GM12891 (cell line): ENCODE results near the gene HOOK2.
A peak's percentile ranks its signal among the peaks of the same experiment; 100 is the strongest.

Source experiments
- DNase-seq: peaks from one replicate; pipeline ENCODE4 v3.0.0; 2011; ENCODE audit warnings: low spot score; ENCODE audit not compliant: insufficient read length
- FAIRE-seq: peaks from 2 replicates; lab custom pipeline; 2011; peaks lifted over from hg19 to GRCh38; lab: Jason Lieb, UNC
- PAX5 ChIP-seq: IDR thresholded peaks from 2 replicates; pipeline ENCODE4 v1.6.1; 2011; ENCODE audit warnings: low read length, moderate library complexity, mild to moderate bottlenecking; ENCODE audit not compliant: insufficient read depth, severe bottlenecking
- POLR2A ChIP-seq: IDR thresholded peaks from 2 replicates; pipeline ENCODE4 v1.6.1; 2011; ENCODE audit warnings: low read depth, low read length, control low read depth
- POLR2AphosphoS5 ChIP-seq: IDR thresholded peaks from 2 replicates; pipeline ENCODE4 v1.6.1; 2011; ENCODE audit warnings: low read depth, low read length, control low read depth
- POU2F2 ChIP-seq: IDR thresholded peaks from 2 replicates; pipeline ENCODE4 v1.6.1; 2011; ENCODE audit warnings: low read depth, mild to moderate bottlenecking, control low read depth, low read length, moderate library complexity
- SPI1 ChIP-seq: IDR thresholded peaks from 2 replicates; pipeline ENCODE4 v1.6.1; 2011; ENCODE audit warnings: low read depth, low read length, control low read depth
- TAF1 ChIP-seq: IDR thresholded peaks from 2 replicates; pipeline ENCODE4 v1.6.1; 2011; ENCODE audit warnings: low read depth, low read length, control low read depth

The HOOK2 gene

DNA sequence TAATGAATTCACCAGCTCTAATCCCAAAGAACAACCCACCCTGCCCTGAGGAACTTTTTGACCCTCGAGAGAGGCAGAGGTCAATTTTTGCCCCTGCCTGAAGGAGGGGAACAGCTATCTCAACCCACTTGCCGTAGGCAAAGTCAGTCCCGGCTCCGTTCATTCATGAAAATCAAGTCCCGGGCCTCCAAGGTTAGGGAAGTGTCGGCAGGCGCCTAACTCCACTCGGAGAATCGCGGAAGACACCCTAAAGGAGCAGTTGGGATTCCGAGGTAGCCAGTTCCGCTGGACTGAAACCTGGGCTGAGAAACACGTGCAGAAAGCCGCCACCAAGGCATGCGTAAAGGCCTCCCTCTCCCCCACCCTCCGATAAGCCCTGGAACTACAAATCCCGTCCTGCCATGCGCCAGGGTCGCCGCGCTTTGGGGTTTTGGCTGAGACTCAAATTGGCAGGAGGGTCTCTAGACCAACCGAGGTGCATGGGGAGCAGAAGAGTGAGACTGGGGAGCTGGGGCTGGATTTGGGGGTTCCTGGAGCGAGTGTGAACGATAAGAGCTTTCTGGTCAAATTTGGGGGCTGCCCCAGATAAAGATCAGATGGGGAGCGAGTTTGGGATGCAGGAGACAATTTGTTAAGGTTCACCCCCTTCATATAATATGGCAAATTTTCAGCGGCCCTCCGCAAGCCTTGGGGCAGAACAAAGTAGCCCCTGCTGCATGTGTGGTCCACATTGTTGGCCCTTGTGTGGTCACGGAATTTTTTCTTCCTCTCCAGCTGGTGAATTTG, 51.5 kb downstream of the HOOK2 start, which contains the start of gene TNPO2:
Gene TNPO2, minus strand, starts transcription at position 292 of the 786 bp plus-strand sequence. CDS start 2,955 bp downstream, outside the sequence.
- TF ChIP-seq TAF1 = peak; percentile 15; the same call in 1 of the 2 replicates
- TF ChIP-seq POLR2A = peak; percentile 23; the same call in 1 of the 2 replicates
- TF ChIP-seq PAX5 = no peak
- TF ChIP-seq POU2F2 = no peak
- TF ChIP-seq SPI1 = 0 out of 2 replicates have a peak, but pooled peaks have one; percentile 34
- no peak for TF ChIP-seq POLR2AphosphoS5
- FAIRE-seq (peak; percentile 95), DNase-seq (peak; percentile 69)

GRCh38 chr19:12723381-12723640, 52.0 kb downstream of the HOOK2 start:
- FAIRE-seq (no peak), DNase-seq (no peak)
- TF ChIP-seq TAF1 = no peak
- no peak for TF ChIP-seq PAX5
- TF ChIP-seq POLR2AphosphoS5 = no peak
- no peak for TF ChIP-seq POU2F2
- no peak for TF ChIP-seq SPI1
- no peak for TF ChIP-seq POLR2A

DNA sequence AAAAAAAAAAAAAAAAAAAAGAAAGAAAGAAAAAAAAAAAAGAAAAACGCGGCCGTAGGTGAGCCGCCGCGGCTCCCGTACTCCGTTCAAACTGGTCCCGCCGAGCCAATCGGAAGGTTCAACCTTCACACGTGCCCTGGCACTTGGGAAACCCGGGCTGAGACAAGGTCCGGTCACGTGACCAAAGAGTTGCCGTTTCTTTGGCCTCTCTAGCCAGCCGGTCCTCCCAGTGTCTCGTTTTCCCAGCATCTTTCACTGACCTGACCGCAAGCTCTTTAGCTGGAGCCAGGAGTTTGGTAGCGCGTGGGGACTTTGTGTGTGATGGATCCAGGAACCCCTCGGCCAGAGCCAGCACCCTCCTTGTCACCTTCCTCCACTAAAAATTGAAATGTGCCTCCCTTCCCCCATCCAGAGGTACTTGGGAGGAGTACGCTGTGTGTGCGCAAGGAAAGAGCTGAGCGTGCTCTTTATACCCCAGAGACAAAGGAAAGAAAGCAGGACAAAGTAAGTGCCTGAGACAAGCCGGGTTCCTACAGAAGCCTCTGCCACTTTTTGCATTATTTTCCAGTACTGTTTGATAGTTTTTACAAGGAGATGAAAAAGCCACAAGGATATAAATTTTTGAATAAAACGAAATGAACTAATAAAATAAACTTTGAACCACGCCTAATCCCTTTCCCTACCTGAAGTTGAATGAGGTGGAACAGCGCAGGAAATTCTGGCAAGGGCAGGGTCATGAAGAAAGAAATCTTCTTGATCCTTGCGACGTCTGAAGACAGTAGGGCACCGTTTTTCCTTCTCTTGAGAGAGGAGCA, 52.6 kb downstream of the HOOK2 start:
- TF ChIP-seq POLR2AphosphoS5 = peak; percentile 76
- TF ChIP-seq SPI1 = no peak
- TF ChIP-seq POLR2A = peak; percentile 40; the same call in 1 of the 2 replicates
- 0 out of 2 replicates have a peak, but pooled peaks have one; percentile 16 for TF ChIP-seq TAF1
- TF ChIP-seq PAX5 = no peak
- 0 out of 2 replicates have a peak, but pooled peaks have one; percentile 65 for TF ChIP-seq POU2F2
- DNase-seq = peak; percentile 97
- FAIRE-seq = peak; percentile 96

DNA sequence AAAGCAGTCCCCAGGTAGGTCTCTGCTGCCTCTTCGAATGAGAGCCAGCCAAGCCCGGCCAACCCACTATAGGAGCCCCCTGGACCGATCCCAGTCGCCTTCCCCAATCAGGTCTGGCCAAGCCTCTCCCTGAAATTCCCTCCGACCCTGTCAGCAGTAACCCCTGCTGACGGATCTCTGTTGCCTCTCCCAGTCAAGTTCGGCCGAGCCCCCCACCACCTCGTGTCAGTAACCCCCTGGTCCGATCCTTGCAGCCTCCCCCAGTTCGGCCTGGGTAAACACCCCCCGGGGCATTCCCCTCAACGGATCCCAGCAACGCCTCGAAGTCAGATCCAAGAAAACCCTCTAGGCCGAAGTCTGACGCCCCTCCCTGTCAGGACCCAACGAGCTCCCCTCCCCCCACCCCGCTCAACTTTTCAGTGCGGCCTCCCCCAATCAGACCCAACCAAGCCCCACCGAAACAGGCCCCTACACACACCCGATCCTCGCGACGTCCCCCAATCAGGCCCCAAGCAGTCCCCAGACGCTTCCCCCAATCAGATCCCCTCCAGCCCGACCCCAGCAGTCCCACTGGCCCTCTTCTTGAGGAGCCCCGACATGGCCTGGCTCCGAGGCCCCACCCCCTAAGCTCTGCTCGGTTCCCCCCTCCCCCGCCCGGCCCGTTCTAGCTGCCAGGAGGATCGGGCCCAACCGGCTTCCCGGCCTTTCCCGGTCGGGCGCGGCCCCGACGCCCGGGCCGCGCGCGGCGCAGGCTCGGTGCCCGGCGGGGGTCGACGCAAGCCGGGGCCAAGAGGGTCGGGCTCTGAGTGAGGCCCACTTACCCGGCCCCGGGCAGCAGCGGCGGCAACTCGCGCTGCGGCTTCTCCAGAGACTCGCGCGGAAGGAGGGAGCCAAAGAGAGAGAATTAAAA, 53.4 kb downstream of the HOOK2 start:
- peak; percentile 55; the same call in 1 of the 2 replicates for TF ChIP-seq TAF1
- TF ChIP-seq POLR2AphosphoS5 = peak; percentile 59; the same call in 1 of the 2 replicates
- no peak for TF ChIP-seq POLR2A
- TF ChIP-seq POU2F2 = peak; percentile 40; the same call in 1 of the 2 replicates
- FAIRE-seq (no peak), DNase-seq (peak; percentile 75)

DNA sequence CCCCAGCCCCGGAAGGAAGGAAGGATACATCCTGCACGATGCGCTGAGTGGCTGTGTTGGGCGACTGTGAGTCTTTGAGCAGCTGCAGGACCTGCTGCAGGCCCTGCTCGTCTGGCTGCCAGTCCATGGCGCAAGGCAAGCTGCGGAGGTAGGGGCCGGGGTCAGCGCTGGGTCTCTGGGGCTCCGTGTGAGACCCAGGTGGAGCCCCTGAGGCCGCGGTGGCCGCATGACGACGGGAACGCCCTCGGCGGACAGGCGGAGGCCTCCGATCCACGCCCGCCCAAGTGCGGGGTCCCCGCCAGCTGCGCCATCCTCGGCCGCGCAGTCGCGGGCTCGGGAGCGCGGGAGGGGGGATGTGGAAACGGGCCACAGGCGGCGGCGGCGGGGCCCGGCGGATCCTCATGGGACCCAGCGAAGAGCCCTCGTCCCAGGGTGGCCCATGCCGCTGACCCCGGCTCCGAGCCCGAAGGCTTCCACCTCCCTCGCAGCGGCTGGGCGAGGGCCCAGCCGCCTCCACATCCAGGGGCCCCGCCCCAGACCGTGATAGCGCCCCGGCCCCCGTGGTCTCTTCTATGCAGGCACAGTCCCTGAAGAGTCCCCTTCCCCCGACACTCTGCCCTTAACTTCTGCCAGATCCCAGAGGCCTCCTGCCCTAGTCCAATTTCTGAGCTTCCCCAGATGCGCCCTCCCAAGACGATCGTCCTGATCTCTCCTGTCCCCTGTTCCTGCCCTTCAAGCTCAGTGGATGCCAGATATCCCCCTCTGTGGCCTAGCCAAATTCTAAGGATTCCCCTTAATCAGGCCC, 54.3 kb downstream of the HOOK2 start:
- no peak for TF ChIP-seq POLR2A
- no peak for TF ChIP-seq POLR2AphosphoS5
- no peak for TF ChIP-seq PAX5
- TF ChIP-seq SPI1 = no peak
- no peak for TF ChIP-seq TAF1
- no peak for TF ChIP-seq POU2F2
- no peak for FAIRE-seq

GRCh38 chr19:12720296-12720695, 55.1 kb downstream of the HOOK2 start:
- FAIRE-seq (no peak), DNase-seq (no peak)
- TF ChIP-seq PAX5 = no peak
- no peak for TF ChIP-seq POLR2AphosphoS5
- TF ChIP-seq SPI1 = no peak
- no peak for TF ChIP-seq POLR2A
- no peak for TF ChIP-seq POU2F2
- no peak for TF ChIP-seq TAF1

More for the DNA sequence above, 54.3 kb downstream of the HOOK2 start:
- no peak for DNase-seq

GRCh38 chr19:12715929-12716328, 59.4 kb downstream of the HOOK2 start:
- TF ChIP-seq TAF1 = no peak
- TF ChIP-seq POLR2A = no peak
- TF ChIP-seq POU2F2 = no peak
- no peak for TF ChIP-seq POLR2AphosphoS5
- no peak for TF ChIP-seq SPI1
- TF ChIP-seq PAX5 = no peak
- FAIRE-seq = no peak
- DNase-seq = no peak
